WTC11 (cell line): ENCODE results near the gene SORCS2. TPM values are rescaled to one million over a fixed set of nuclear protein-coding genes. Genes with fewer than 3 reads are reported as not detected.

Experiments used
- ATAC-seq: fragments of 200-7000 bp; cut with Tn5 transposase; 2 replicates; pipeline ENCODE4 v1.10.0; 2021; ENCODE audit warnings: mild to moderate bottlenecking, moderate library complexity
- CTCF ChIA-PET: fragments of 300-600 bp; sonication (Branson Sonifier 250); formaldehyde crosslinking; loops from one replicate; lab custom pipeline; 2021; ENCODE audit warnings: antibody characterized with exemption; lab: Charles Lee
- POLR2A ChIA-PET: fragments of 350-600 bp; sonication (Branson Sonifier 250); formaldehyde crosslinking; loops from one replicate; lab custom pipeline; 2021; ENCODE audit warnings: antibody characterized with exemption; lab: Charles Lee
- DNase-seq: peaks from one replicate; pipeline ENCODE4 v3.0.0; 2021; ENCODE audit warnings: low spot score
- H3K27ac Mint-ChIP-seq: 2 replicates; pipeline ENCODE4 v1.8.0; 2021; ENCODE audit warnings: mixed read lengths
- H3K27me3 Mint-ChIP-seq: 2 replicates; pipeline ENCODE4 v1.8.0; 2021; ENCODE audit warnings: low read depth, mild to moderate bottlenecking, moderate library complexity, mixed read lengths
- H3K36me3 Mint-ChIP-seq: 2 replicates; pipeline ENCODE4 v1.8.0; 2021; ENCODE audit warnings: mixed read lengths
- H3K4me1 Mint-ChIP-seq: 2 replicates; pipeline ENCODE4 v1.8.0; 2022; ENCODE audit warnings: mixed read lengths
- H3K4me3 Mint-ChIP-seq: 2 replicates; pipeline ENCODE4 v1.8.0; 2021; ENCODE audit warnings: mild to moderate bottlenecking, moderate library complexity, mixed read lengths
- H3K9me3 Mint-ChIP-seq: 2 replicates; pipeline ENCODE4 v1.8.0; 2021; ENCODE audit warnings: mixed read lengths
- AR ChIP-seq: fragments of 250-450 bp; sonication (Bioruptor Pico); IDR thresholded peaks from 2 replicates; pipeline ENCODE4 v1.9.0; 2021; ENCODE audit warnings: mild to moderate bottlenecking
- CBFB ChIP-seq: sonication (generic); formaldehyde crosslinking; IDR thresholded peaks from 2 replicates; pipeline ENCODE4 v1.8.1; 2022; ENCODE audit warnings: mild to moderate bottlenecking, low read depth, missing genetic modification reagents
- CREB1 ChIP-seq: sonication (generic); formaldehyde crosslinking; IDR thresholded peaks from 2 replicates; pipeline ENCODE4 v1.8.0; 2023; ENCODE audit warnings: mild to moderate bottlenecking, missing genetic modification reagents
- HMGA2 ChIP-seq: fragments of 250-450 bp; sonication (Bioruptor Pico); IDR thresholded peaks from 2 replicates; pipeline ENCODE4 v1.4.0; 2021; ENCODE audit warnings: mild to moderate bottlenecking, moderate library complexity
- JUN ChIP-seq: sonication (generic); formaldehyde crosslinking; IDR thresholded peaks from 2 replicates; pipeline ENCODE4 v1.8.0; 2023; ENCODE audit warnings: mild to moderate bottlenecking, missing genetic modification reagents
- PRRX2 ChIP-seq: fragments of 250-450 bp; sonication (Bioruptor Pico); IDR thresholded peaks from 2 replicates; pipeline ENCODE4 v1.8.0; 2021; ENCODE audit warnings: mild to moderate bottlenecking
- RORB ChIP-seq: fragments of 250-450 bp; sonication (Bioruptor Pico); IDR thresholded peaks from 2 replicates; pipeline ENCODE4 v1.9.0; 2021; ENCODE audit warnings: mild to moderate bottlenecking
- ZNF121 ChIP-seq: sonication (generic); formaldehyde crosslinking; IDR thresholded peaks from 2 replicates; pipeline ENCODE4 v1.8.0; 2023; ENCODE audit warnings: missing genetic modification reagents
- ZNF423 ChIP-seq: fragments of 250-450 bp; sonication (Bioruptor Pico); IDR thresholded peaks from 2 replicates; pipeline ENCODE4 v2.1.2; 2022; ENCODE audit warnings: mild to moderate bottlenecking, moderate library complexity
- total RNA-seq: library from RNA; stranded (reverse); gene quantifications from 3 replicates; pipeline ENCODE4 v1.2.3, GENCODE V29; 2021
- TF ChIP-seq, protein P1 (sequence below): sonication (generic); formaldehyde crosslinking; IDR thresholded peaks from 2 replicates; pipeline ENCODE4 v1.8.1; 2022; ENCODE audit warnings: low read depth, mild to moderate bottlenecking, moderate library complexity, missing genetic modification reagents, borderline replicate concordance
- TF ChIP-seq, protein P2 (sequence below): sonication (generic); formaldehyde crosslinking; IDR thresholded peaks from 2 replicates; pipeline ENCODE4 v1.8.0; 2022; ENCODE audit warnings: missing genetic modification reagents
- TF ChIP-seq, protein P3 (sequence below): fragments of 250-450 bp; sonication (Bioruptor Pico); IDR thresholded peaks from 2 replicates; pipeline ENCODE4 v1.9.0; 2021; ENCODE audit warnings: mild to moderate bottlenecking
- TF ChIP-seq, protein P4 (sequence below): sonication (generic); formaldehyde crosslinking; IDR thresholded peaks from 2 replicates; pipeline ENCODE4 v1.8.1; 2023; ENCODE audit warnings: mild to moderate bottlenecking, moderate library complexity, missing genetic modification reagents

SORCS2 gene
- total RNA-seq, 1 experiment from 2014 or later, result 6.6 TPM

- TF ChIP-seq ZNF121 (CRISPR knock-in tag) (no peak), JUN (CRISPR knock-in tag) (no peak), CREB1 (CRISPR knock-in tag) (no peak), ZNF423 (CRISPR knock-in tag) (no peak)
- TF ChIP-seq, protein P1, sequence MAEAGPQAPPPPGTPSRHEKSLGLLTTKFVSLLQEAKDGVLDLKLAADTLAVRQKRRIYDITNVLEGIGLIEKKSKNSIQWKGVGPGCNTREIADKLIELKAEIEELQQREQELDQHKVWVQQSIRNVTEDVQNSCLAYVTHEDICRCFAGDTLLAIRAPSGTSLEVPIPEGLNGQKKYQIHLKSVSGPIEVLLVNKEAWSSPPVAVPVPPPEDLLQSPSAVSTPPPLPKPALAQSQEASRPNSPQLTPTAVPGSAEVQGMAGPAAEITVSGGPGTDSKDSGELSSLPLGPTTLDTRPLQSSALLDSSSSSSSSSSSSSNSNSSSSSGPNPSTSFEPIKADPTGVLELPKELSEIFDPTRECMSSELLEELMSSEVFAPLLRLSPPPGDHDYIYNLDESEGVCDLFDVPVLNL (CRISPR knock-in tag), result no peak
Observed at GRCh38 chr4:7780751-7781348, 588.5 kb downstream of the SORCS2 start (continued).

- no peak overlapping the region for H3K27ac Mint-ChIP-seq
- CTCF ChIA-PET, result no interaction called here
- DNase-seq, result no peak
Observed at GRCh38 chr4:7781366-7781765, 589.0 kb downstream of the SORCS2 start.

More at GRCh38 chr4:7781366-7781765, 589.0 kb downstream of the SORCS2 start:
- TF ChIP-seq, protein P2, sequence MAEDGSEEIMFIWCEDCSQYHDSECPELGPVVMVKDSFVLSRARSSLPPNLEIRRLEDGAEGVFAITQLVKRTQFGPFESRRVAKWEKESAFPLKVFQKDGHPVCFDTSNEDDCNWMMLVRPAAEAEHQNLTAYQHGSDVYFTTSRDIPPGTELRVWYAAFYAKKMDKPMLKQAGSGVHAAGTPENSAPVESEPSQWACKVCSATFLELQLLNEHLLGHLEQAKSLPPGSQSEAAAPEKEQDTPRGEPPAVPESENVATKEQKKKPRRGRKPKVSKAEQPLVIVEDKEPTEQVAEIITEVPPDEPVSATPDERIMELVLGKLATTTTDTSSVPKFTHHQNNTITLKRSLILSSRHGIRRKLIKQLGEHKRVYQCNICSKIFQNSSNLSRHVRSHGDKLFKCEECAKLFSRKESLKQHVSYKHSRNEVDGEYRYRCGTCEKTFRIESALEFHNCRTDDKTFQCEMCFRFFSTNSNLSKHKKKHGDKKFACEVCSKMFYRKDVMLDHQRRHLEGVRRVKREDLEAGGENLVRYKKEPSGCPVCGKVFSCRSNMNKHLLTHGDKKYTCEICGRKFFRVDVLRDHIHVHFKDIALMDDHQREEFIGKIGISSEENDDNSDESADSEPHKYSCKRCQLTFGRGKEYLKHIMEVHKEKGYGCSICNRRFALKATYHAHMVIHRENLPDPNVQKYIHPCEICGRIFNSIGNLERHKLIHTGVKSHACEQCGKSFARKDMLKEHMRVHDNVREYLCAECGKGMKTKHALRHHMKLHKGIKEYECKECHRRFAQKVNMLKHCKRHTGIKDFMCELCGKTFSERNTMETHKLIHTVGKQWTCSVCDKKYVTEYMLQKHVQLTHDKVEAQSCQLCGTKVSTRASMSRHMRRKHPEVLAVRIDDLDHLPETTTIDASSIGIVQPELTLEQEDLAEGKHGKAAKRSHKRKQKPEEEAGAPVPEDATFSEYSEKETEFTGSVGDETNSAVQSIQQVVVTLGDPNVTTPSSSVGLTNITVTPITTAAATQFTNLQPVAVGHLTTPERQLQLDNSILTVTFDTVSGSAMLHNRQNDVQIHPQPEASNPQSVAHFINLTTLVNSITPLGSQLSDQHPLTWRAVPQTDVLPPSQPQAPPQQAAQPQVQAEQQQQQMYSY, result no peak
- TF ChIP-seq RORB (CRISPR knock-in tag) (no peak), CBFB (CRISPR knock-in tag) (no peak), CREB1 (CRISPR knock-in tag) (no peak), PRRX2 (CRISPR knock-in tag) (no peak), HMGA2 (CRISPR knock-in tag) (no peak), AR (no peak)
- TF ChIP-seq, protein P3, sequence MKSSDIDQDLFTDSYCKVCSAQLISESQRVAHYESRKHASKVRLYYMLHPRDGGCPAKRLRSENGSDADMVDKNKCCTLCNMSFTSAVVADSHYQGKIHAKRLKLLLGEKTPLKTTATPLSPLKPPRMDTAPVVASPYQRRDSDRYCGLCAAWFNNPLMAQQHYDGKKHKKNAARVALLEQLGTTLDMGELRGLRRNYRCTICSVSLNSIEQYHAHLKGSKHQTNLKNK (CRISPR knock-in tag), result no peak
- TF ChIP-seq, protein P4, sequence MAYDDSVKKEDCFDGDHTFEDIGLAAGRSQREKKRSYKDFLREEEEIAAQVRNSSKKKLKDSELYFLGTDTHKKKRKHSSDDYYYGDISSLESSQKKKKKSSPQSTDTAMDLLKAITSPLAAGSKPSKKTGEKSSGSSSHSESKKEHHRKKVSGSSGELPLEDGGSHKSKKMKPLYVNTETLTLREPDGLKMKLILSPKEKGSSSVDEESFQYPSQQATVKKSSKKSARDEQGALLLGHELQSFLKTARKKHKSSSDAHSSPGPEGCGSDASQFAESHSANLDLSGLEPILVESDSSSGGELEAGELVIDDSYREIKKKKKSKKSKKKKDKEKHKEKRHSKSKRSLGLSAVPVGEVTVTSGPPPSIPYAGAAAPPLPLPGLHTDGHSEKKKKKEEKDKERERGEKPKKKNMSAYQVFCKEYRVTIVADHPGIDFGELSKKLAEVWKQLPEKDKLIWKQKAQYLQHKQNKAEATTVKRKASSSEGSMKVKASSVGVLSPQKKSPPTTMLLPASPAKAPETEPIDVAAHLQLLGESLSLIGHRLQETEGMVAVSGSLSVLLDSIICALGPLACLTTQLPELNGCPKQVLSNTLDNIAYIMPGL (CRISPR knock-in tag), result no peak
- Mint-ChIP-seq H3K36me3 (peaks cover 31% of the 10 kb centered on the region), H3K4me3 (no peak overlapping the region), H3K4me1 (no peaks in the 10 kb centered on the region), H3K27me3 (no peaks in the 10 kb centered on the region), H3K9me3 (no peaks in the 10 kb centered on the region)
- no peak for ATAC-seq
- POLR2A ChIA-PET, result no interaction called here
